D721Med (cell line): Measurements from ENCODE around the gene GBP1.
"Not testable (repeated sequence)": the region's sequence is repeated elsewhere in the genome, so short reads cannot be mapped to it uniquely, and the experiment has no call there.

Experiments used
- DNase-seq: peaks from one replicate; pipeline ENCODE4 v3.0.0; 2011; ENCODE audit warnings: low spot score; ENCODE audit not compliant: insufficient read length
- FAIRE-seq: peaks from 2 replicates; lab custom pipeline; 2011; peaks lifted over from hg19 to GRCh38; lab: Jason Lieb, UNC
- CTCF ChIP-seq: IDR thresholded peaks from 2 replicates; pipeline ENCODE4 v1.5.1; 2012; ENCODE audit warnings: mild to moderate bottlenecking, control low read depth; ENCODE audit not compliant: insufficient read depth; ENCODE audit errors: missing control alignments

Gene GBP1

GRCh38 chr1:89081005-89081404, 16.0 kb upstream of the GBP1 start:
- DNase-seq = no peak
- no peak for TF ChIP-seq CTCF
- FAIRE-seq = no peak

GRCh38 chr1:89080068-89080467, 15.1 kb upstream of the GBP1 start:
- DNase-seq, FAIRE-seq: not testable (repeated sequence)

GRCh38 chr1:89072466-89073065, 7.6 kb upstream of the GBP1 start:
- FAIRE-seq, DNase-seq: not testable (repeated sequence)

GRCh38 chr1:89070509-89070908, 5.5 kb upstream of the GBP1 start:
- DNase-seq (no peak), FAIRE-seq (no peak)
- TF ChIP-seq CTCF = no peak

GRCh38 chr1:89069951-89070350, 4.9 kb upstream of the GBP1 start:
- DNase-seq = no peak
- FAIRE-seq = no peak
- TF ChIP-seq CTCF = no peak

- DNase-seq (no peak), FAIRE-seq (no peak)
- TF ChIP-seq CTCF = no peak
Measured at GRCh38 chr1:89068291-89068690, 3.3 kb upstream of the GBP1 start.

- no peak for DNase-seq
- FAIRE-seq = no peak
Measured at GRCh38 chr1:89064632-89065031, 376 bp downstream of the GBP1 start.

GRCh38 chr1:89063094-89063493, 1.9 kb downstream of the GBP1 start:
- no peak for FAIRE-seq
- DNase-seq = no peak
- no peak for TF ChIP-seq CTCF

More at GRCh38 chr1:89064632-89065031, 376 bp downstream of the GBP1 start:
- TF ChIP-seq CTCF = no peak
